ENCODE results near the gene CDK15. TPM values are rescaled to one million over a fixed set of nuclear protein-coding genes. Genes with fewer than 3 reads are reported as not detected.

CDK15 gene
- 2.9 and 6.2 TPM in 2 replicates for total RNA-seq

GRCh38 chr2:201806442-201807170 lies at the start of gene CDK15:
TSS of gene CDK15 (plus strand) at chr2:201806537. CDS start at chr2:201806665, 128 bp downstream.

GRCh38 chr2:201780674-201781493 lies 25.5 kb upstream of the CDK15 start, which contains the start of gene ALS2:
TSS of gene ALS2 (minus strand) at chr2:201780933. CDS start at chr2:201768885, 12,048 bp downstream.

Other genes with a start within 250 kb of the CDK15 start
- 27.1 and 29.1 TPM in 2 replicates for gene TMEM237, start 163.0 kb upstream of the CDK15 start, total RNA-seq
- 3.4 and 3.5 TPM in 2 replicates for gene MPP4, start 107.9 kb upstream of the CDK15 start, total RNA-seq
- 19.8 and 22.5 TPM in 2 replicates for gene ALS2, start 25.6 kb upstream of the CDK15 start, total RNA-seq
- 12.1 and 16.1 TPM in 2 replicates for gene FZD7, start 227.3 kb downstream of the CDK15 start, total RNA-seq